SK-N-MC (cell line): Measurements from ENCODE around the gene PACS1.

Source experiments
- DNase-seq: peaks from one replicate; pipeline ENCODE4 v3.0.0-alpha.2; 2011; ENCODE audit warnings: low read depth, low spot score
- H3K27ac ChIP-seq: fragments of 200-600 bp; sonication (generic); 2 replicates; pipeline ENCODE4 v1.5.1; 2016; ENCODE audit warnings: mixed run types
- H3K36me3 ChIP-seq: fragments of 200-600 bp; sonication (generic); 2 replicates; pipeline ENCODE4 v1.6.1; 2017; ENCODE audit warnings: antibody characterized with exemption, low read length, mixed read lengths; ENCODE audit not compliant: insufficient read depth
- H3K4me3 ChIP-seq: fragments of 200-600 bp; sonication (generic); 2 replicates; pipeline ENCODE4 v1.5.1; 2016
- H3K9ac ChIP-seq: fragments of 200-600 bp; sonication (generic); 2 replicates; pipeline ENCODE4 v1.8.0; 2017; ENCODE audit warnings: mixed run types, mixed read lengths; ENCODE audit not compliant: insufficient read length
- H3K9me3 ChIP-seq: fragments of 200-600 bp; sonication (generic); 2 replicates; pipeline ENCODE4 v1.6.1; 2017; ENCODE audit warnings: low read depth, mild to moderate bottlenecking, antibody characterized with exemption, low read length, moderate library complexity, mixed read lengths
- EZH2 ChIP-seq: fragments of 200-600 bp; sonication (generic); IDR thresholded peaks from one replicate; pipeline ENCODE4 v1.6.1; 2017; ENCODE audit warnings: antibody characterized with exemption
- FOXP2 ChIP-seq: optimal IDR thresholded peaks from 2 replicates; pipeline ENCODE3; 2011; ENCODE audit warnings: mild to moderate bottlenecking, moderate library complexity; ENCODE audit not compliant: insufficient read depth; ENCODE audit errors: extremely low read length, control extremely low read depth
- POLR2AphosphoS5 ChIP-seq: IDR thresholded peaks from 2 replicates; pipeline ENCODE4 v1.6.1; 2012; ENCODE audit warnings: mild to moderate bottlenecking, low read depth, low read length, borderline replicate concordance

Gene PACS1

DNA sequence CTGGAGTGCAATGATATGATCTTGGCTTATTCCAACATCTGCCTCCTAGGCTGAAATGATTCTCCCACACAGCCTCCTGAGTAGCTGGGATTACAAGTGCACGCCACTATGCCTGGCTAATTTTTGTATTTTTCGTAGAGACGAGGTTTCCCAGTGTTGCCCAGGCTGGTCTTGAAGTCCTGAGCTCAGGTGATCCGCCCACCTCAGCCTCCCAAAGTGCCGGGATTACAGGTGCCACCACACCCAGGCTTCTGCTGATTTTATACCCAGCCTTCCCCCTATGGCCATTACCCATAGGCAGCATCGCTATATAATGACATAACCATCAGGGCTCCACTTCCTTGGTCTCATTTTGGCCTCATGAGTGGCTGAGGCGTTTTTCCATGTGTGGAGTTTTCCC, 137.7 kb downstream of the PACS1 start:
- Histone ChIP-seq H3K9ac (no peak overlapping the region), H3K9me3 (peaks cover 3% of the 10 kb centered on the region; the same call in 1 of the 2 replicates), H3K27ac (no peak overlapping the region), H3K4me3 (no peak overlapping the region), H3K36me3 (no peaks in the 10 kb centered on the region)
- TF ChIP-seq EZH2 (no peak), FOXP2 (no peak), POLR2AphosphoS5 (no peak)
- no peak for DNase-seq

GRCh38 chr11:66211100-66211499, 141.0 kb downstream of the PACS1 start:
- Histone ChIP-seq H3K36me3 (no peaks in the 10 kb centered on the region; the same call in 1 of the 2 replicates), H3K9ac (no peak overlapping the region), H3K27ac (no peak overlapping the region), H3K4me3 (no peak overlapping the region), H3K9me3 (no peaks in the 10 kb centered on the region)
- no peak for TF ChIP-seq FOXP2
- no peak for TF ChIP-seq POLR2AphosphoS5
- no peak for TF ChIP-seq EZH2
- DNase-seq = no peak

- Histone ChIP-seq H3K9me3 (no peaks in the 10 kb centered on the region), H3K4me3 (no peak overlapping the region), H3K27ac (no peak overlapping the region), H3K9ac (no peak overlapping the region), H3K36me3 (no peaks in the 10 kb centered on the region; the same call in 1 of the 2 replicates)
- no peak for TF ChIP-seq FOXP2
- no peak for TF ChIP-seq POLR2AphosphoS5
- no peak for TF ChIP-seq EZH2
- DNase-seq = no peak
Measured at GRCh38 chr11:66216911-66217310, 146.8 kb downstream of the PACS1 start.

GRCh38 chr11:66218036-66218435, 148.0 kb downstream of the PACS1 start:
- Histone ChIP-seq H3K9ac (no peak overlapping the region), H3K36me3 (no peaks in the 10 kb centered on the region; the same call in 1 of the 2 replicates), H3K27ac (no peak overlapping the region), H3K4me3 (no peak overlapping the region), H3K9me3 (no peaks in the 10 kb centered on the region)
- TF ChIP-seq FOXP2 (no peak), EZH2 (no peak), POLR2AphosphoS5 (no peak)
- DNase-seq = no peak

DNA sequence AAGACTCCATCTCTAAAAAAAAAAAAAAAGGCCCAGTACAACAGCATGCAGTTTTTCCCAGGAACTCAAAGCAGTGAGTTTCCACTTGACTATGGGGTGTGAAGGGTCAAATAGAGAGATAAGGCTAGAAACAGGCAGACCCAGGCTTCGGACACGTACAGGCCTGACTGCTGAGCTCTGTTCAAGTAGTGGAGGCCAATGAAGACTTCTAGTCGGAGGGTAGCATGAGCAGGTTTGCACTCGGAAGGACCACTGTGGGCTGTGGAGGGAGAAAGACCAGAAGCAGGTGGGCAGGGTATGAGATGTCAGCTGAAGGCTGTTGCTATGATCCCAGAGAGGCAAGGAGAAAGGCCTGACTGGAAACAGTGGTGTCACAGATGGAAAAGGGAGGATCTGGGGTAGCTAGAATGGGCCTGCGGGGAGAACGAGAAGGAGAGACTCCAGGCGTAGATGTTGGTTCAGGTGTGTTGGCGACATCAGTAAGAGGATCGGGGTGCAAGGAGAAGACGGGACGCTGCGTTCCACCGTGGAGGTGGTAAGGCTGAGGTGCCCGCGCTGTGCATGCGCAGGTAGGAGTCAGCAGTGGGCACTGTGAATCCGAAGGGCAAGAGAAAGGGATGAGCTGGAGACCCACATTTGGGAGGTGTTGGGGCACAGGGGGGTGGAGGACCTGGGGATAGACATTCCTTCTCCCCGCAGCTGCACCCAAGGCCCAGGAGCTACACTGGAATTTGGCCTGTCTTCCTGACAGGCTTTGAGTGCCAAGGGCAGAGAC, 149.0 kb downstream of the PACS1 start:
- Histone ChIP-seq H3K4me3 (no peak overlapping the region), H3K27ac (no peak overlapping the region), H3K9ac (no peak overlapping the region), H3K9me3 (no peaks in the 10 kb centered on the region), H3K36me3 (no peaks in the 10 kb centered on the region; the same call in 1 of the 2 replicates)
- TF ChIP-seq EZH2 = no peak
- no peak for TF ChIP-seq POLR2AphosphoS5
- TF ChIP-seq FOXP2 = no peak
- DNase-seq = no peak

DNA sequence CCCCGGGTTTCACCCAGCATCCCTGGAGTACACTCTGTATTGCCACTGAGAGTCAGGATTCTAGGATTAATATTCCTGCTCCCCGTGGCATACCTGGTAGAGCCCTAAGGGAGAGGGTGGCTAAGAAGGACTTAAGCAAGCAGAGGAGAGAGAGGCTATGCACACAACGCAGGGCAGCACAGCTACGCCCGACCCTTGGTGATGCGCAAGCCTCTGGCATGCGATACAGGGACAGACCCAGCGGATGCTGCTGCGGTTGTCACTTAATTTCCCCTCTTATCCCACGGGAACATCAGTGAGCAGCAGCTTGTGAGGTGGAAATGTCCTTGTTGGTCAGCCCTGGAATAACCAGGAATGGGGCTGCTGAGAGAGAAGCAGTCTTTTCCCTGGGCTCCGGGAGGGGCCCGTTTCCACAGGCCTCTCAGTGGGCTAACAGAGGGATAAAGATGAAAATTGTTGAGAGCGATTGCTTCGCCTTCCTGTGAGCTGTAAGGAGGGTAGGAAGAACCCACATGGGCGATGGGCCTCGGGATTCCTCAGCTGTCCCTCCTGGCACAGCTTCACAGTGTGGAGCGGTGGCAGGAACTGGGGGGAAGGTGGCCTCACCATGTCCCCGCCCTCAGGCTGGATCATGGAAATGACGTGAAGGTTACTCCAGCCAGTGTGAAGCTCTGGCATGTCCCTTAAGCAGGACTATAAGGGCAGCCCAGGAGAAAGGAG, 149.9 kb downstream of the PACS1 start:
- DNase-seq = no peak
- no peaks in the 10 kb centered on the region; the same call in 1 of the 2 replicates for H3K36me3 ChIP-seq
- no peak overlapping the region for H3K4me3 ChIP-seq
- H3K9me3 ChIP-seq = no peaks in the 10 kb centered on the region
- H3K27ac ChIP-seq = no peak overlapping the region
- no peak overlapping the region for H3K9ac ChIP-seq
- TF ChIP-seq POLR2AphosphoS5 (no peak), FOXP2 (no peak), EZH2 (no peak)

GRCh38 chr11:66220566-66220935, 150.5 kb downstream of the PACS1 start:
- H3K4me3 ChIP-seq = no peak overlapping the region
- no peaks in the 10 kb centered on the region; the same call in 1 of the 2 replicates for H3K36me3 ChIP-seq
- TF ChIP-seq POLR2AphosphoS5 = no peak
- no peak for TF ChIP-seq EZH2
- no peak for TF ChIP-seq FOXP2
- no peak overlapping the region for H3K27ac ChIP-seq
- no peak for DNase-seq
- H3K9me3 ChIP-seq = no peaks in the 10 kb centered on the region
- no peak overlapping the region for H3K9ac ChIP-seq

DNA sequence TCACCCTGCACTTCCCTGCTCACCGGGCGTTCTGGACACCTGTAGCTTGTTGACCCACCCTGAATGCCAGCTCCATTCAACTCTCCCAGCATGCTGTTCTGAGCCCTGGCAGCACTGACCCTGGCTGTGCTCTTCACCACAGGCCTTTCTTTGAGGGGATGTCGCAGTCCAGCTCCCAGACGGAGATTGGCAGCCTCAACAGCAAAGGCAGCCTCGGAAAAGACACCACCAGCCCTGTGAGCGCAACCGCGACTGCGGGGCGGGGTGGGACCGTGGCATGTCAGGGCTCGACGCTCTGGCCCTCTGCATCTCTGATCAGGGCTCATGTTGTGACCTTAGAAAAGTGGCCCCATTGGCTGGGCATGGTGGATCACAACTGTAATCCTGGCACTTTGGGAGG, 150.9 kb downstream of the PACS1 start:
- no peaks in the 10 kb centered on the region; the same call in 1 of the 2 replicates for H3K36me3 ChIP-seq
- H3K4me3 ChIP-seq = no peak overlapping the region
- H3K27ac ChIP-seq = no peak overlapping the region
- no peaks in the 10 kb centered on the region for H3K9me3 ChIP-seq
- H3K9ac ChIP-seq = no peak overlapping the region
- no peak for TF ChIP-seq POLR2AphosphoS5
- TF ChIP-seq FOXP2 = no peak
- TF ChIP-seq EZH2 = no peak
- DNase-seq = no peak
